ENCODE results near the gene FETUB.

Gene FETUB

GRCh38 chr3:186636536-186636935, 3.7 kb upstream of the FETUB start:
- no peak for DNase-seq (ENCODE audit: low spot score)

DNA sequence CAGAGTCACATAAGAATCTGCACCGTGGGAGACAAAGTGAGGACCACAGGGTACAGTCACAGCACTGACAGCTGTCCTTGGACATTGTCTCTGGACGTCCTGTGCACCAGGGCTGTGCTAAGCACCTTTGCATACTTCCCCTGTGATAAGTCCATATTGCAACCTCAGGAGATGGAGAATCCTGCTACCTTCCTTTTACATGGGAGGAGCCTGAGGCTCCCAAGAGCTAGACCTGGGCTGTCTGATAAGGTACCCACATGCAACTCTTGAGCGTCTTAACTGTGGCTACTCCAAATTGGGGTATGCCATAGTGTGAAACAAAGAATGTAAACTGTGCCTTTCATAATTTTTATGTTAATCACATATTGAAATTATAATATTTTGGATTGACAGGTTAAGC, 2.5 kb upstream of the FETUB start:
- no peak for DNase-seq (ENCODE audit: low spot score)

DNA sequence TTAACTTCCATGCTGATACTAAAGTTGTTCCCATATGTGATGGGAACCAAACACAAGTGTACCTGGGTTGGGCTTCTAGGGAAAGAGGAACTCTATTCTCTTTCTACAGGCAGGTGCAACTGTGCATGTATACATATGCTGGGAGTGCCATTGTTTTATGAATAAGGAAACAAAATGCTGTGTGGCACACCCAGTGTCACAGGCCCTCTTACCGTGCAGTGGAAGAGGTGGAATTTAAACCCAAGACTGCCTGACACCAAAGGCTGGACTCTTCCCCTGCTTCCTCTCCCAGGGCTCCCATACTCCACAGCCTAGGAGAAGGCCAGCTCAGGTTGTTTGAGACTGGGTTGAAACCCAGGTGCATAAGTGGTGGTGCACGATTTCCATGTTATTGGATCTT, 1.9 kb upstream of the FETUB start:
- DNase-seq (ENCODE audit: low spot score), result no peak

DNA sequence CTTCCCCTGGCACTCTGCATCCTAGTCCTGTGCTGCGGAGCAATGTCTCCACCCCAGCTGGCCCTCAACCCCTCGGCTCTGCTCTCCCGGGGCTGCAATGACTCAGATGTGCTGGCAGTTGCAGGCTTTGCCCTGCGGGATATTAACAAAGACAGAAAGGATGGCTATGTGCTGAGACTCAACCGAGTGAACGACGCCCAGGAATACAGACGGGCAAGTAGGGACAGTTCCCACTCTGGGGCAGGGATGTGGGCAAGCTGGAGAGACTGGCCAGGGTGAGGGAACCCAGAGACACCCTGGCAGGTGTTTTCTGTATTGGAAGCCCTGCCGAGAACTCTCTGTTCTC, 247 bp downstream of the FETUB start:
- no peak for DNase-seq (ENCODE audit: low spot score)

GRCh38 chr3:186640929-186641328, 730 bp downstream of the FETUB start:
- no peak for DNase-seq (ENCODE audit: low spot score)

- DNase-seq (ENCODE audit: low spot score), result no peak
These were observed 1.8 kb downstream of the FETUB start for GRCh38 chr3:186642014-186642413.

GRCh38 chr3:186643493-186643892, 3.3 kb downstream of the FETUB start:
- no peak for DNase-seq (ENCODE audit: low spot score)

DNA sequence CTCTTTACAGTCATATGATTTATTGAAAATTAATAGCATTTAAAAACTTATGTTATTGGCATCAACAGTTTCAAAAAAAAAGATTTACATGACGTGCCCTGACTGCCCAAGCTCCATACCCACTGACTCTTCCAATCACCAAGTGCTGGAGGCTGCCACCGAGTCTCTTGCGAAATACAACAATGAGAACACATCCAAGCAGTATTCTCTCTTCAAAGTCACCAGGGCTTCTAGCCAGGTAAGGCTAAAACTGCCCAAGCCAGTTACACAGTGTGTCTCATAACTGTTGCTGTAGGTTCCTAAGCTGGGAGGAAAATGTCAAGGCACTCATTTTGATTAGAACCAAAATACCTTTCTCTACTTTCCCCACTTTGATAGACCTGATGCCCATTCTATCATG, 4.5 kb downstream of the FETUB start:
- no peak for DNase-seq (ENCODE audit: low spot score)

DNA sequence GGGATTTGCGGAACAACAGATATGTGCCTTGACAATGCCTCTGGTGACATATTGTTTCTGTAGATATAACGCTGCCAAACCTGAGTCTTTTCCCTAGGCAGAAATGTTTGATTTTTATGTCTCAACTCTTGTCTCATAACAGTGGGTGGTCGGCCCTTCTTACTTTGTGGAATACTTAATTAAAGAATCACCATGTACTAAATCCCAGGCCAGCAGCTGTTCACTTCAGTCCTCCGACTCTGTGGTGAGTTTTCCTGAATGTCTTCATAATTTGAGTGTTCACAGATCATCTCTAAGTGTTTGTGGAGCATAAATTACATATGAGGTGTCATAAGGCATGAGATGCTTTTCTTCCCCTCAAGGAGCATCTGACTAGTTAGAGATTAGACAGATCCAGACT, 5.9 kb downstream of the FETUB start:
- DNase-seq (ENCODE audit: low spot score), result no peak

DNA sequence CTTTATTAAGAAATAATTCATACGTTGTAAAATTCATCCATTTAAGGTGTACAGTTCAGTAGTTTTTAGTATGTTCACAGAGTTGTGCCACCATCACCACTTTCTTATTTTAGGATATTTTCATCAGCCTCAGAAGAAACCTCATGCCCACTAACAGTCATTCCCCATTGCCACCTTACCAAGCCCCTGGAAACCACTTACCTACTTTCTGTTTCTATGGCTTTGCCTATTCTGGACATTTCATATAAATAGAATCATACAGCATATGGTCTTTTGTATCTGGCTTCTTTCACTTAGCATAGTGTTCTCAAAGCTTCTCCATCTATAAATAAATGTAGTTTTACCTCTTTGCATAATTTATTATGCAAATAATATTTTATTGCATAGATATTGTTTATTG, 6.6 kb downstream of the FETUB start:
- no peak for DNase-seq (ENCODE audit: low spot score)

DNA sequence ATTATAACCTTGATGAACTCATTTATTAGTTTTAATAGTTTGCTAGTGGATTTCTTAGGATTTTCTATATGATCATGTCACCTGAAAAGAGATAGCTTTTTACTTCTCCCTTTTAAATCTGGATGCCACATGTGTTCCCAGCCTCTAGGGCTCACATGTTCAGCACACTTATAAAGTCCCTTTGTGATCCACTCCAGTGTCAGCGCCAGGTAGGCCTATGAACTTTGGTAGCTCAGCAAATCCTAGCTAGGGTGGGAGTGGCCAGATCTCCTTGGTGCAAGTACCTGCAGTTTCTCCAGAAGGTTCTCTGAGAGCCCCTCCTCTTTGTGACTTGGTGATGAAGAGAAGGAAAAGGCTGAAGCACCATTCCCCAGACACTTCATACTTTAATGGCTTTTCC, 8.7 kb downstream of the FETUB start:
- DNase-seq (ENCODE audit: low spot score), result no peak

GRCh38 chr3:186651678-186652215, 11.5 kb downstream of the FETUB start:
- DNase-seq (ENCODE audit: low spot score), result no peak

GRCh38 chr3:186653080-186653707, 13.0 kb downstream of the FETUB start:
- no peak for DNase-seq (ENCODE audit: low spot score)

- DNase-seq (ENCODE audit: low spot score), result no peak
These were observed 13.8 kb downstream of the FETUB start for GRCh38 chr3:186653984-186654383.

DNA sequence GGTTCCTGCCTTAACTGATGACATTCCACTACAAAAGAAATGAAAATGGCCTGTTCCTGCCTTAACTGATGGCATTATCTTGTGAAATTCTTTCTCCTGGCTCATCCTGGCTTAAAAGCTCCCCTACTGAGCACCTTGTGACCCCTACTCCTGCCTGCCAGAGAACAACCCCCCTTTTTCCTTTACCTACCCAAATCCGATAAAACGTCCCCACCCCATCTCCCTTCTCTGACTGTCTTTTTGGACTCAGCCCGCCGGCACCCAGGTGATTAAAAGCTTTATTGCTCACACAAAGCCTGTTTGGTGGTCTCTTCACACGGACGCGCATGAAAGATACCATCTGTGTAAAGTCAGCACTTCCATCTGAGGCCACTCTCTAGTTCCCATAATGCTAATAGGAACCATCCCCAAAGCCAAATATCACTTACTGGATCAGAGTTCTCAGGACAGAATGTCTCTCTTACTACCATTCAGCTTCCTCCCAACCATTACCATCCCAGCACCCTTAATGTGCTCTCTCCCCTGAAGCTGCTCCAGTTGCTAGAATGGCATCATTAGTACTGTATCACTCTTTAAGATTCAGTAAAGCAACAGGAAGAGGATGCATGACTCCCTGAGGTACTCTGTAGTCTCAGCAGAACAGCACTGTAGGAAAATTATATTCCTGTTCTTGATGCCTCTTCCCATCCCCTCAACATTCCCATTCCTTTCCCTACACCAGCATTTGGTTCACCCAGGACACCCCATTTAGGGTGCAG, 23.3 kb downstream of the FETUB start:
- no peak for DNase-seq (ENCODE audit: low spot score)

- DNase-seq (ENCODE audit: low spot score), result no peak
These were observed 23.9 kb downstream of the FETUB start for GRCh38 chr3:186664119-186664495.

- DNase-seq (ENCODE audit: low spot score), result no peak
These were observed 24.3 kb downstream of the FETUB start for GRCh38 chr3:186664506-186664905.

DNA sequence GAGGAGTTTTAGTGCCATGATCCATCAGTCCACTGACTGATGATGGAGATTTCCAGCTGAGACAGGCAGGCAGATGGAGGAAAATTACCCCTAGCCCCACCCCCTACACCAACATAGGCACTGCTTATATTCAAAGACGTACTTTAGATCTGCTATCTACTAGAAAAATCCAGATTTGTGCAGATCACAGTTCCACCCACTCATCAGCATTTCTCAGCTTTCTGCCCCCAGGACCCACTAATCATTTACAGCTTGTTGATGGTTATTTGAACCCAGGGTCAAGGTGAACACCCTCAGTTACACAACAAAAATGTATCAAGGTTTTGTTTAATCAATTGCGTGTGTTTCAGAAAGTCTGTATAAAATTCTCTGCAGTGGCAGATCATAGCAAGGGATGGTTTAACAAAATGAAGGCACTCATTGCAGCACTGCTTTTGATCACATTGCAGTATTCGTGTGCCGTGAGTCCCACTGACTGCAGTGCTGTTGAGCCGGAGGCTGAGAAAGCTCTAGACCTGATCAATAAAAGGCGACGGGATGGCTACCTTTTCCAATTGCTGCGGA, 25.5 kb downstream of the FETUB start, which contains the start of gene HRG:
Gene HRG, plus strand, starts transcription at position 390 of the 564 bp plus-strand sequence. Its CDS starts 18 bp downstream, at position 408.
- DNase-seq (ENCODE audit: low spot score), result no peak

DNA sequence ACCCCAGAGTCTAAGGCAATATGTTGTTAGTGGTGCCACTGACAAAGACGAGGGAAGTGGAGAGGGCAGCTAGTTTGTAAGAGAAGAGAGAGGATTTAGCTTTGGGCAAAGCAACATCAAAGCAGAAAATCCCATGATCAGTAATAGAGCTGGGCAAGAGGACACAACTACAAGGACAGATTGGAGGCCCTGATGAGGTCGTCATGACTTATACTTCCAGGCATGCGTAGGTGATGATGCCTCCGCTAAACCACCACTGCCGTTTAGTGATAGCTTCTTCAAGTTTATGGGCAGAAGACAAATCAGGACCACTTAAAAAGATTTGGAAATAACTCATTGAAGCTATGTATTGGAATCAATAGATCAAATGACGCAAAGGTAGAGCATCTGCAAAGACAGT, 28.2 kb downstream of the FETUB start:
- DNase-seq (ENCODE audit: low spot score), result no peak

- no peak for DNase-seq (ENCODE audit: low spot score)
These were observed 29.3 kb downstream of the FETUB start for GRCh38 chr3:186669378-186670084.

- no peak for DNase-seq (ENCODE audit: low spot score)
These were observed 30.0 kb downstream of the FETUB start for GRCh38 chr3:186670155-186670554.

DNA sequence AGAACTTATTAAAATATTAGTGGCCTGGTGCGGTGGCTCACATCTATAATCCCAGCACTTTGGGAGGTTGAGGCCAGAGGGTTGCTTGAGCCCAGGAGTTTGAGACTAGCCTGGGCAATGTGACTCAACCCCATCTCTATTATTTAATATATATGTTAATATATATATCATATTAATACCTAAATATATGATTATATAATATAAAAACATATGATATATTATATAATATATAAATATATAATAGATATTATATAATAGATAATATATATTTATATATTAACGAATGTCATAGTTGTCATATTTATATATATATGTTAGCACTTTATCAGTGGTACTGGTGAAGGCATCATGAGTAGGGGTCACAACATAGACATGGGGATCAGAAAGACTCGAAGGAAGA, 30.9 kb downstream of the FETUB start:
- DNase-seq (ENCODE audit: low spot score), result no peak

GRCh38 chr3:186678604-186679003, 38.4 kb downstream of the FETUB start:
- no peak for DNase-seq (ENCODE audit: low spot score)

All from CD4-positive, alpha-beta T cell treated with Interleukin-15 for 4 hours (primary cell).